NCI-H526 treated with DMSO at 0.1 percent for 48 hours (cell line): ENCODE data around the gene LYZL1.
"Not testable (repeated sequence)": the region's sequence is repeated elsewhere in the genome, so short reads cannot be mapped to it uniquely, and the experiment has no call there.

Experiments
- DNase-seq: peaks from one replicate; lab custom pipeline; 2025; lab: John Stamatoyannopoulos, UW

Gene LYZL1

DNA sequence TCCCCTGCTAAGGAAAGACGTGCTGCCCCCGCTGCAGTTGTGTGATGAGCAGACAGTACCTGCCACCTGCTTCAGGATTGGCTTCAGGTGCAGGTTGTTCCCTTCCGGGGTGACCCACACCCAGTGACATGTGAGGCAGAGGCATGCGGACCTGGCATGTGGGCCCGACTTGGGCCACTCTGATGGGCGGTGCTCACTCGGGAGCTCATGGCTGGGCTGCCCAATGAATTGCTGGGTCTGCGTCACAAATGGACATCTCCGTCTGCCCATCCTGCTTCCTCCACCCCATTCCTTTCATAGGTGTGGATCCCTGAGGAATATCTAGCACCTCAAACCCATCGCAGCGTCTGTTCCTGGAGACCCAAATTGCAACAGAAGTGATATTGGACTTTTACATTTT, 19.3 kb downstream of the LYZL1 start:
- not testable (repeated sequence) for DNase-seq

DNA sequence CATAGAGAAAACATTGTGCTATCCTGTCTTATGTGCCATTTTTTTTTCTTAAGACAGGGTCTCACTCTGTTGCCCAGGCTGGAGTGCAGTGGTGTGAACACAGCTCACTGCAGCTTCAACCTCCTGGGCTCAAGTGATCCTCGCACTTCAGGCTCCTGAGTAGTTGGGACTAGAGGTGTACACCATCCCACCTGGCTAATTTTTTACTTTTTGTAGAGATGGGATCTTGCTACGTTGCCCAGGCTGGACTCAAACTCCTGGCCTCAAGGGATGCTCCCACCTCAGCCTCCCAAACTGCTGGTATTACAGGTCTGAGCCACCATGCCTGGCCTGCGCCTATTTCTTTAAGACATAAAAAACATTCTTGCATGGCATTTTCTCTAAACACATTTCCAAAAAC, 20.6 kb downstream of the LYZL1 start:
- no peak for DNase-seq

DNA sequence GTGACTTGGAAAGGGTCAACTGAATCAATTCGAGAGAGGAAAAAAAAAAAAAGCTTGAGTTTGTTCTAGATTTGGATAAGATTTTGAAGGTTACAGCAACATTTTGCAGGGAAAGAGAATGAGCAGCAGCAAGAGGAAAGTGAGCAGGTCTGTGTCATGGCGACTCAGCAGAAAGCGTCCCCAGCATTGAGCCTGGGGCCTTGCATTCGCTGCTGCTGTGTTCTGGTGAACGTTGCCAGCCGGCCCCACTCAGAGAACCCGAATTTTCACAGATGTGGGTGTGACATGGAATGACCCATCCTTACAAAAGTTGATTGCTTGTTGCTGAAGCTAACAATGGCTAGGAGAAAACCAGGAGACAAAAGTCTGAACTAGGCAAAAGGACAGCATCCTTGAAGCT, 21.6 kb downstream of the LYZL1 start:
- DNase-seq = not testable (repeated sequence)

DNA sequence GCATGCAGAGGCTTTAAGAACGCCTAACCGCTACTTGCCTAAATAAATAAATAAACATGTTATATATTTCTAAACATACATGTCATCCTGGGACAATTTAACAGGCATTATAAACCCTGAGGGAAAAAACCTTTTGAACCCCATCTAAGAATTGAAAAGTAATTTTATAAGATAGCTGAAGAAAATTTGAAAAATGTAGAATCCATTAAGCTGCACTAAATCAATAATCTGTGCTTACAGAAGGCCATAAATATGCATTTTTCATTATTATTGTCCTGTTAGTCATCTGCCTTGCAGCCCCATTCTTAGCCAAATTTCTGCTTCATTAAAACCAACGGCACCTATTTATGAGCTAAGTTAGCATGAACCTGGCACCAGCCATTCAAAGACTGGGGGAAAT, 24.2 kb downstream of the LYZL1 start:
- no peak for DNase-seq

DNA sequence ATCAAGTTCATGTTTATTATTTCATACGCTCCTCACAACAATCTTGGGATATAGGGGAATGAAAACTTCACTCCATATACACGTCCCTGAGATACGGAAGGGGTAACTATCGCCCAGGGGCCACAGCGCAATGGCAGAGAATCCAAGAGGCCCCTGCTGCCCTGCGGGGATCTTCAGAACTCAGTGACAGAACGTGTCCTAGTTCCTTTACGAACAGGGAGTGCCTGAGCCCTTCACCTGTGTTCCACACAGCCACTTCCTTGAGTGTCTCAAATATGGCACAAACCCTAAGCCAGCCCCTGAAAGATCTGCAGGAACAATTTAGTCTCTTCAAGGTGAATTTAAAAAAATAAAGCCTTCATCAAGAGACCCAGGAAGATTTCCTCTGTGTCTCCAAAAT, 25.9 kb downstream of the LYZL1 start:
- DNase-seq = no peak

DNA sequence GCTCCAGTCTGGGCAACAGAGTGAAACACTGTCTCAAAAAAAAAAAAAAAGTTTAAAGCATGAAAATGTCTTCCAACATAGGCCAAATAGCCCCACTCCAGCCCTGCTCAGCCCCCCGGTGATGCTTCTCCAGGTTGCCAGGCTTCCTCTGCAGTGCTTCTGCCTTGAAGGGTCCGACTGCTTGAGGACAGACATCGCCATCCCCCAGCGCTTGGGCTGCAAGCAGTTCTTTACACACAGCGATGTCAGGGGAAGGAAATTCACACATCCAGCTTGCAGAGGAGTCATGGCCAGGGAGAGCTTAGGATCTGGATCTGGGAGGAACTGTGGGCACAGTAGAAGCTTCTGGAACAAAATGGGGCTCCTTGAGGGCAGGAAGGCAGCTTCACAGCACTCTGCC, 26.9 kb downstream of the LYZL1 start:
- no peak for DNase-seq

DNA sequence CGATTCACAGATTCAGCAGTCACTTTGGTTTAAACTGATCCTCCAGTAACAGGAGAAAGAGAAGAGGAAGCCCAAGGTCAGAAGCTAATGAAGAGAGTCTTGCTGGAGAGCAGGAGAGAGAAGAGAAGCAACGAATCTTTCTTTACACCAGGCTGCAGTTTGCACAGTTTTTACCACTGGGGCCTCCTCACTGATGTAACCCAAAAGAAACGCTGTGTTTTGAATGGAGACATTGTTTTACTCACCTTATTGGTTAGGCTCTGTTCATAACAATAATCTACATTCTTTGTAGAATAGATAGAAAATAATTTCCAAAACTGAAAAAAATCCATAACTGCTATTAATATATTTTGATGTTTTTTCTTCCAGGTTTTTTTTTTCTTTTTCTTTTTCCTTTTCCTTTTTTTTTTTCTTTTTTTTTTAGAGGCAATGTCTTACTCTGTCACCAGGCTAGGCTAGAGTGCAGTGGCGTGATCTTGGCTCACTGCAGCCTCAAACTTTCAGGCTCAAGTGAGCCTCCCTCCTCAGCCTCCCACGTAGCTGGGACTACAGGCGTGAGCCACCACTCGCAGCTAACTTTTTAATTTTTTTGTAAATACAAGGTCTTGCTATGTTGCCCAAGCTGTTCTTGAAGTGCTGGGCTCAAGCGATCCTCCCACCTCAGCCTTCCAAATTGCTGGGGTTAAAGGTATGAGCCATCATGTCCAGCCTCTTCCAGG, 27.6 kb downstream of the LYZL1 start:
- DNase-seq = no peak

DNA sequence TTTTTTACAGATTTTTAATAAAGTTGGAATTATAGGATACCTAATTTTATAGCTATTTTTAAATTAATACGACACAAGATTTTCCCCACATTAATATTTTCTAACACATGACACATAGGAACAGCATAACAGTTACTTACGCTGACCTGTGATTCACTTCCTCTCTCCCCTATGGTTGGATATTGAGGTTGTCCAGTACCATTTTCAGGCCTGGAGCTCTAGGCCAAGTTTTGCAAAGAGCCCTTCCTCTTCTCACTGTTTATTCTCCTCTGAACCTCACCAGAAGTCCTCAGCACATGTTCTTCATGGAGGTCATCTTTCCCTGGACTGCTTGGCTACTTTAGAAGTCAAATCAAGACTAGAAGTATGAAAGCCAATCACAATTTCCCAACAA, 28.2 kb downstream of the LYZL1 start:
- no peak for DNase-seq

DNA sequence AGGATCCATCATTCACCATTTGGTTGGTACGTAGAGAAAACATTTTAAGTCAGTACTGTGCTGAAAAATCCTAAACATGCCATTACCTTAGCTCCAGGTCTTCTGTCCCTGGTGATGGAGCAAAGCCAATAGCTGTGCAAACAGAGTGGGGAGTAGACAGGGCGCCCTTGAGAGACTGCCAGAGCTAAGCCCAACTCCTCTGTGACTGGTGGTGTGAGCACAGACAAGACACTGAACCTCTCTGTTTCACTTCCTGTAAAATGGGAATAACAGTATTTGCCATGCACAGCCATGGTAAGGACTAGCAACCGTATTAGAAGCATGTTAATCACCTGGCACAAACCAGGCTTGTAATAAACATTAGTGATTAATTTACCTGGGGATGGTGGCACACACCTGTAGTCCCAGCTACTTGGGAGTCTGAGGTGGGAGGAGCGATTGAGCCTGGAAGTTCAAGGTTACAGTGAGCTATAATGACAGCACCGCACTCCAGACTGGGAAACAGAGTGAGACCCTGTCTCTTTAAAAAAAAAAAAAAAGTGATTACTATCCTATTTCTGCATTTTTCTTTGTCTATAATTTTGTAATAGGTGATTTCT, 28.7 kb downstream of the LYZL1 start:
- DNase-seq = no peak

DNA sequence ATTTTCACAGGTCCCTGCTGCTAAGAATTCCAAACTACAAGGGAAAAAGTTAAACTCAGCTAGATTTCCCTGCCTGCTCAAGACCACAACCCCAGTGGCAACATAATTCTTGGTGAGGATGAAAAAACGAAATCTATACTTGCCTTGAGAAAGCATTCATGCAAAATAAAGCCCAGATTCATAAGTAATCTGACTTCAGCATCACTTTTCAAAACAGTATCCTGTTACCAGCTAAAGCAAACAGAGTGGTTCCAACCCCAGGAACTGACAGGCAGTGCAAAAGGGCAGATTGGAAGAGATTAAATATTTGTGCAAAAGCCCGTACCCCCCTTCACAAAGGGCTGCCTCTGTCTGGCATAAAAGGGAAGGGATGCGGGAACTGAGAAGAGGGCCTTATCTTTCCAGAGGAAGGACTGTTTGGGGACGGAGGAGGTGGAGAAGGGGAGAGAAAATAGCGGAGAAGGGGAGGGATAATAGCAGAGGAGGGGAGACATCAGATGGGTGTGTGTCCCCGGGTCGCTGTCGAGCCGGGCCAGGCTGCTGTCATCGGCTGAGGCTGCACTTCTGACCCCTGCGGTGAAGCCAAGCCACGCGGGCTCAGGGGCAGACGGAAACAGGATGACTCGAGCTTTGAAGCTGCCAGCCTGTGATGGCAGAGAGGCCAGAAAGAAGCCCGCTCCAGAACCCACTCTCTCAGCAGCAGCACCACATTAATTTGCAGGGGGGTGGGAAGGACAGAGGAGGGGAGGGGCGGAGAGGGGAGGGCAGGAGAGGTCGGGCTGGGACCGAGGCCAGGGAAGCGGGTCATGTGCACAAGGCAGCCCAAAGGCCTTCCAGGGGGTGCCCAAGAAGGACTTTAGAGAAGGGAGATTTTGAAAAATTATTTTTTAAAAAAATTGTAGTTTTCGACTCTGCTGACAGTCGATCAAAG, 29.5 kb downstream of the LYZL1 start:
- DNase-seq = not testable (repeated sequence)

DNA sequence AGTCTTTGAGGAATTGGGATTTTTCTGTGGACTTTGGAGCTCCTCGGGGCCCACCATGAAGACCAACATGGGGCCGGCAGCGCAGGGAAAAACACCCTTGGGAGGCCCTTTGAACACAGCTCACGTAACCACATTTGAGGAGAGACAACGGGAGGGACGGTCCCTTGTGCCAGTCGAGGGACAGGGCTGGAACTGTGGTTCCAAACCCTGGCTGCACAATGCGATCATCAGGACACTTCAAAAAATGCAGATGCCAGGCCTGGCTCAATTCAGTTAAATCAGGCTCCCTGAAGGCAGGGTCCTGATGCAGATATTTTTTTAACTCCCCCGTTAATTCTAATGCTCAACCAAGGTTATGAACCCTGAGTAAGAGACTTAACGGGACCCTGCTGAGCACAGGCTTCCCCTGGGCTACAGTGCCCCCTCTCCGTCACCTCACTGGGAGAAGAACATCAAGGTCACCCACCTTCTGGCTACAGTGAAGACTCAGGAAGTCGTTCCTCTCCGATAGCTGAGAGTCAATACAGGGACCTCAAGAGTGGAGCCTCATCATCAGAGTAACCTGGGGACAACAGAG, 30.4 kb downstream of the LYZL1 start:
- no peak for DNase-seq

DNA sequence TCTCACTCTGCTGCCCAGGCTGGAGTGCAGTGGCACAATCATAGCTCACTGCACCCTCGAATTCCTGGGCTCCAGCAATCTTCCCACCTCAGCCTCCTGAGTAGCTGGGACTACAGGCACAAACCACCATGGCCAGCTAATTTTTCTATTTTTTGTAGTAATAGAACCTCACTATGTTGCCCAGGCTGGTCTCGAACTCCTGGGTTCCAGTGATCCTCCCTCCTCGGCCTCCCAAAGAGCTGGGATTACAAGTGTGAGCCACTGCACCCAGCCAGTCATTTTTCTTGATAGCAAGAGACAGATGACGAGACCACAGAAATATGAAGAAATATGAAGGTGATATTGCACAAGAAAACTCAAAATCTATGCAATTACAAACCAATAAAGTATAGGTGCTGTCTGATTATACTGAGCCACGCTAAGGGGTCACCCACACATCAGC, 31.8 kb downstream of the LYZL1 start:
- not testable (repeated sequence) for DNase-seq

DNA sequence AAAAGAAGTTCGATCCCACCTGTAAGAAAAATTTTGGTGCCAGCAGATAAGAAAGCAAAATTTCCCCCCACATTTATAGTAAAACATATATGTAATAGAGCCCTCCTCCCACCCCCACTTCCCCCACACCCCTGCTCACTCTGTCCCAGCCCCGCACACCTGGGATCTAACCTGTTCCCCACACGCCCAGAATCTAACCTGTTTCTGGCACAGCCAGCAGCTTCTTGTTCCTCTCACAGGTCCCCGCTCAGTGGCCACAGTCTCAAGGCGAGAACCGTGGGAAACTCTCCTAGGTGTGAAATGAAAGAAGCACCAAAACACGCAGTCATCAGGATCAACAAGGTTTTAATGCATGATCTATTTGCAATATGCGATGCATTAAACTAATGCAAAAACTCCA, 32.8 kb downstream of the LYZL1 start:
- no peak for DNase-seq

DNA sequence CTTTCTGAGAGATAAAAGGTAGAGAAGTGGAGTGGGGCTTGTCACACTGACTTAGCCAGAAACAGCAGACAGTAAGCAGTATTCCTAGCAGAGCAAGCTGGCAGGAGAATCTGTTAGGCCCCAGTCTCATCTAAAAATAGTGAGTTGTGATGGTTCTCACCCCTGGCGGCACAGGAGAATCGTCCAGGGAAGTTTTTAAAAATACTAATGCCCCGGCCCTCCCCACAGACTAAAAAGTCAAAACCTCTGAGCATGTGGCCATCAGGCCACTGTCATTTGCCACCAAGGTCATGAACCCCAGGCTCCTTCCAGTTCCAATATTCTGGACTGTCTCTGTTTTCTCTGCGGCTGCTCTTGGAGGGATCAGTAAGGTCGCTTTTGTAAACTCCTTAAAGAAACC, 34.0 kb downstream of the LYZL1 start:
- DNase-seq = no peak

DNA sequence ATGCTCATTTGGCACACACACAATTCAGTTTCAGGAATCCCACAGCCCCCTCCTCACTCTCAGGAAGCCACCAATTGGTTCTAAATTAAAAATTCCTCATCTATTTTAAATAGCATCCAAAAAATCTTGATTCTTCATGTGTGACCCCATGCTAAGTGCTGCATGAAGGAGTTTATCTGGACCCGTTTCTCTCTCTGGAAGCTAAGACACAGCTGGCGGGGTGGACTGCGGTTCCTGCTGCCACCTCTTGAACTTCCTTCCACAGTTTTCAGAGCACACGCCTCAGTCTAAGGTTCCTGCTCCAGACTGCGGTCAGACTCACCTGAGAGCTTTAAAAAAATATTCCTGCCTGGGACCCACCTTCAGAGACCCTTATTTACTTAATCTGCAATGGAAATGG, 34.5 kb downstream of the LYZL1 start:
- DNase-seq = no peak

DNA sequence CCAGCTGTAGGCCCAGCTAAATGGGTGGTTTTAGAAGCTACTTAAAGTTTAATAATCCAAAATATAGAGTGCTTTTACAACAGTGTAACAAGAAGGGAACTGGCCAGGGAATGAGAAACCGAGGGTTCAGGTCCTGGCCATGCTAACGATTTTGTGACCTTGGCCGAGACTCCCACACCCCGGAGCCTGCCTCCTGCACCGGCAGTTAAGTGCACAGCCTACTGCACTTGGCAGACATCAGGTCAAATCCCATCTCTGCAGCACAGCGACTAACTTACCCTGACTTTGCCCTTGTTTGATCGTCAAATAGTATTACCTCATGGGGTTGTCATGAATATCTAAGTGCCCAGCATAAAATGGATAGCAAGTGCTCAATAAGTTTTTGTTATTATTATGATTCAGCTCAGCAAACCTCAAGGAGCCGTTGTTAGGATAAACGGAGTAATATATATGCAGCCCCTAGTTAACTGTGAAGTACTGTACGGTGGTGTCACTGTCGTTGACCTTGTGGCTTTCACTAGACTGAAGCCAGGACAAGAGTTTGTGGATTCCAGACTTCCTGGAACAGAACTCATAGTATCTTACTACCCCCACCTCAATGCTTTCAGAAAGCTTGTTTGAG, 35.5 kb downstream of the LYZL1 start:
- no peak for DNase-seq

DNA sequence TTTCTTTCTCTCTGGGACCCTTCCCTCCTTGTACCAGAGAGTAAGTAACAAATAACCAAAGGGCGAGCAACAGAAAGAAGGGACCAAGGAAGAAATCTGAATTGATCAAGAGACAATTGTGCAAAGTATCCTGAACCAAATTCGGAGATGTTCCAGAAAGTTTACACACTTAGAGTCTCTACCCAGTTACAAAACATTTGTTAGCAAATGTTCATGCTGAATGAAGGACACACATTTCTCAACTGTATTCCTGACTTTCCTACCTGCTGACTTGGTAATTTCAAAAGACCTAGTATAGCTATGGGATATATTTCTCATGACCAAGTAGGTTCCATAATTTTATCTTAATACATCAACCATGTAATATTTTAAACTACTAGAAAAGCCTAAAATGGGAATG, 37.4 kb downstream of the LYZL1 start:
- no peak for DNase-seq

DNA sequence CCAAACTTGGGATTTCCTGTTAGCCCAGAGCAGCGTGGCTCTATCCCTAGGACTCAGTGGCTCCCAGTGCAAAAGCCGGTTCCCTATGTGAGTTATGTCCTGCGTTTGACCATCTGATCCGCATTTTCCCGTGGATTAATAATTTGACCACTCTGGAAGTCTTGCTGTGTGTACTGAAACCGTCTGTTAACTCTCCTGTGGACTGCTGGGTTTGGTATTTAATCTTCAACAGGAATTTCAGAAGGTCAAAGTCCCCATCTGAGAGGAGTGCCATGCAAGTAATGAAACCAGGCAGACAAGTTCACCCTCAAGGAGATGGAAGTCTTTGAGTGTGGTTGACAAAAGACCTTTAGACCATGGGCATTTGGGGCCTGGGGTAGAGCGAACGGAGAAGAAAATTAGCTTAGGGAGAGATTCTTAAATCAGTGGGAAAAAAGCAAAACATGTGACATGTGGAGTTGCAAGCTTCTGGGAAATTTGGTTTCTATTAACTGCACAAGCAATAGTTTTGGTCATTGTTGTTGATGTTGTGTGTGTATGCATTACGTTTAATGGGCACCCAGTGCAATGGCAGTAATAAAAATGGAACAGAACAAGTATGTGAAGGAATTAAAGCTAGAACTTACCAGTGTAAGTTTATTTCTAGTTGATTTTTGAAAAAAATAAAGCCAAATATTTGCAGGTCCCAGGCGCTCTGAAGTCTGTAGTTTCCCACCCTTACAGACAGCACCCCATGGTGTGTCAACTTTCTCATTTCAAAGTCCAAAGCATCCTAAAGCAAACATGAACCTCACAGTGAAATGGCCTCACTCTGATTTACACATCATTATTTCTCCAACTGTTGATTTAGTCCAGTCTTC, 38.2 kb downstream of the LYZL1 start:
- no peak for DNase-seq

DNA sequence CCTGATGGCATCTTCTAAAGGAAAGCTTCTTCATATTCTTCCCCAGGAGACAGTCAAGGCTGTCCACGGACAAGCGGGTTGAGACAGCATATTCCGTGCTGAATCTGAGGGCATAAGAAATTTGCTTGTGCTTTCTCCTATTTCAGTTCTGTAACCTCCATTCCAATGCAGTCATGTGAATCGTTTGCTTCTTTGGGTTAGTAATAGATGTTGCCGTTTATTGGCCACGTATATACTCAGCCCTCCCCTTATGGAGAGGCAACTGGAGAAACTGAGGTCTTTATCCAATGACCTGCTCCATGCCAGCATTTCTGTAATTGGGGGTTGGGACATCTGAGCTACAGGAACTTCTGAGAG, 38.9 kb downstream of the LYZL1 start:
- DNase-seq = no peak

DNA sequence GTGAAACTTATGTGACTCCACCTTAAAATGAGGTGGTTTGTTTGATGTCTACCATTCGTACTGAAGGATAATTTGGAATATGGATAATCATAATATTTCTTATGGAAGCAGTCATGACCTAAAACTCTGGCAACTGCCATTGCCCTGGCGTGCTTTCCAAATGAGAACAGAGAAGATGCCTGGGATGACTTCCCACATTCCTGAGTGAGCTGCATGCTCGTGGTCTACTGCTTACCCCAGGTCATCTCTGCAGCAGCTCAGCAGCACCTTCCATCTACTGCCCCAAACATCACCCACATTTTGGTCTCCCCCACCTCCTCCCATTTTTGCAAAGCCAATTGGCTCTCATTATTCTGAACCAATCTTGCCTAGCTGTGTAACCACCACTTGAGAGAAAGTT, 40.1 kb downstream of the LYZL1 start:
- no peak for DNase-seq

DNA sequence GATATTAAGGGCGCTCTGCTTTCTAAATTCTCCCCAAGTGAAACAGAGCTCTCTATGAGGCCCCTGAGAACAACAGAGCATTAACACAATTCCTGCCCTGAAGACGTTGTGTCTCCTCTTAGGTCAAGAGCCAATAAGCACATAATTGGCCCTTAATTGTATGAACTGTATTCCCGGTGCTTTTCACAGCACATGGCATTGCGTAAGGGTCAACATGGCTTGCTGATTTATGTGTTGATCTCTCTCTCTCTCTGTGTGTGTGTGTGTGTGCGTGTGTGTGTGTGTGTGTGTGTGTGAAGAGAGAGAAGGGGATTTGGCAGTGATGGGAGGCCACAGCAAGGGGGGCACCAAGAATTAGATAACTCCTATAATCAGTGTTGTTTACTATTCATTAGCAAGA, 40.5 kb downstream of the LYZL1 start:
- no peak for DNase-seq
